Natural killer cell (primary cell): ENCODE data around the gene RPAP3. TPM values are rescaled to one million over a fixed set of nuclear protein-coding genes. Genes with fewer than 3 reads are reported as not detected.
"Not testable (repeated sequence)": the region's sequence is repeated elsewhere in the genome, so short reads cannot be mapped to it uniquely, and the experiment has no call there.

ENCODE experiments used
- ATAC-seq, 3 donors: fragments of 150-1000 bp in 2 of 3; fragments of 200-7000 bp in 1 of 3; cut with Tn5 transposase; 1 replicate in 1 of 3; 2 replicates in 2 of 3; pipeline ENCODE4 v1.10.0; 2021; ENCODE audit warnings: mild to moderate bottlenecking in 2 of 3, moderate library complexity in 2 of 3
- DNase-seq, 2 donors: peaks; one replicate each; pipeline versions ENCODE4 v3.0.0 to v3.0.0-alpha.2; 2013 to 2021; ENCODE audit warnings: mixed read lengths in 1 of 2
- H3K27ac ChIP-seq: one replicate; pipeline ENCODE4 v1.5.1; 2013; ENCODE audit warnings: mild to moderate bottlenecking, low read length
- H3K27me3 ChIP-seq: one replicate; pipeline ENCODE4 v1.6.1; 2013; ENCODE audit warnings: low read length; ENCODE audit not compliant: control insufficient read depth, insufficient read depth
- H3K36me3 ChIP-seq: one replicate; pipeline ENCODE4 v1.6.1; 2013; ENCODE audit warnings: low read length; ENCODE audit not compliant: control insufficient read depth, insufficient read depth
- H3K4me1 ChIP-seq: one replicate; pipeline ENCODE4 v1.6.1; 2013; ENCODE audit warnings: low read length; ENCODE audit not compliant: control insufficient read depth, insufficient read depth
- H3K4me3 ChIP-seq: one replicate; pipeline ENCODE4 v1.5.1; 2013; ENCODE audit warnings: low read length
- H3K9me3 ChIP-seq: one replicate; pipeline ENCODE4 v1.6.1; 2013; ENCODE audit warnings: low read length; ENCODE audit not compliant: control insufficient read depth, insufficient read depth
- H3K27ac Mint-ChIP-seq, 2 donors: one replicate each; pipeline ENCODE4 v1.8.0; 2022; ENCODE audit warnings: mild to moderate bottlenecking in 2 of 2, mixed read lengths in 2 of 2, moderate library complexity in 1 of 2
- H3K27me3 Mint-ChIP-seq, 2 donors: one replicate each; pipeline ENCODE4 v1.8.0; 2022; ENCODE audit warnings: low read depth in 2 of 2, mixed read lengths in 2 of 2
- H3K36me3 Mint-ChIP-seq: one replicate; pipeline ENCODE4 v1.8.0; 2022; ENCODE audit warnings: mixed read lengths
- H3K4me1 Mint-ChIP-seq, 2 donors: one replicate each; pipeline ENCODE4 v1.8.0; 2022; ENCODE audit warnings: mixed read lengths in 2 of 2
- H3K4me3 Mint-ChIP-seq: one replicate; pipeline ENCODE4 v1.8.0; 2022; ENCODE audit warnings: mild to moderate bottlenecking, moderate library complexity, mixed read lengths
- H3K9me3 Mint-ChIP-seq, 2 donors: one replicate each; pipeline ENCODE4 v1.8.0; 2022; ENCODE audit warnings: mixed read lengths in 2 of 2
- CTCF ChIP-seq: fragments of 200-600 bp; IDR thresholded peaks from one replicate; pipeline ENCODE4 v1.8.0; 2022; ENCODE audit warnings: antibody characterized with exemption
- WGBS: methylation state at CpG from one replicate; pipeline ENCODE4 v1.1.7; 2013; ENCODE audit warnings: missing lambda C conversion rate; ENCODE audit not compliant: insufficient coverage; 5-methylcytosine and 5-hydroxymethylcytosine counted together
- intact Hi-C: fragments of 100-400 bp; cut with micrococcal nuclease; formaldehyde crosslinking; loops from one replicate; pipeline ENCODE4 v1.14.2; 2022
- total RNA-seq, 4 donors: library from RNA; stranded (reverse); fragments of 120-200 nt in 1 of 4; gene quantifications; one replicate each; pipeline versions ENCODE4 v1.2.3 to v1.2.4, GENCODE V29; 2013 to 2022

Gene RPAP3
- total RNA-seq, 3 donors from 2014 or later (not counting 1 experiment from before 2014, with no cell fraction given) = 22.8 to 35.8 (median 24.8) TPM

DNA sequence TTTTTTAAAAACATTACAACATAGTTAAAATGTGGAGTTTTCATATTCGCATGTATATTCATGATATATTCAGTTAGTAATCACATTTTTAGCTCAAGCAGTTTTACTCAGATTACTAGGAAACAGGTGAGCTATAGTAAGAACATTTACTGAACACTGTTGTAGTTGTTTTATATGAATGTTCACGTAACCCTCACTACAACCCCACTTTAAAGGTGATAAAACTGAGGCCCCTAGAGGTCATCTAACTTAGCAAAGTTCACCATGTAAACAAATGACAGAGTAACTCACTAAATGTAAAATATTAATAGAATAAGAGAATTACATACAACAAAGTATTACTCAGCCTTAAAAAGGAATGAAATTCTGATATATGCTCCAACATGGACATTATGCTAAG, 26.0 kb downstream of the RPAP3 start:
- Histone ChIP-seq H3K27me3 (no peaks in the 10 kb centered on the region), H3K36me3 (peaks cover 27% of the 10 kb centered on the region), H3K27ac (no peak overlapping the region), H3K4me3 (no peak overlapping the region), H3K4me1 (no peaks in the 10 kb centered on the region), H3K9me3 (no peaks in the 10 kb centered on the region)
- peaks cover 17% of the 10 kb centered on the region for H3K36me3 Mint-ChIP-seq
- H3K27me3 Mint-ChIP-seq = no peaks in the 10 kb centered on the region
- intact Hi-C loops = no loop called here
- TF ChIP-seq CTCF = no peak
- no CpG with 5 or more reads among the region's 2 CpGs for WGBS
- no peak overlapping the region for H3K27ac Mint-ChIP-seq
- no peaks in the 10 kb centered on the region for H3K9me3 Mint-ChIP-seq
- H3K4me1 Mint-ChIP-seq = peaks cover 7 to 13% of the 10 kb centered on the region in 2 donors
- H3K4me3 Mint-ChIP-seq = no peak overlapping the region
- ATAC-seq (no peak), DNase-seq (no peak)

DNA sequence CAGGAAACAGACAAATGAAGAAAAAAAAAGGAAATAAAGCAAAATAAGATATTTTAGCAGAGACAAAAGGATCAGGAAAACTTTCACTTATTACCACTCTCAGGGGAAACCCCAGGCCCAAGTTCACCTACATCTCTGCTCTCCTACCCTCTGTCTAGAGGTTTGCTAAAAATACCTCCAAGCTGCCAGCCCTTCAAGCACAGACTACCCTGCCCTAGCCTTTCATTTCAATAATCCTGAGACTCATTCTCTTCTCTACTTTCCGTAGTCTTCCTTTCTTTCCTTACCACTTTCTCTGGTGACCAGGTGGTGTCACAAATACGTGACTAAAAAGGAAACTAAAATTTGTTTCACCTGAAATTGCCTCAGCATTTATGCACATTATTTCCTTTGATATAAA, 33.8 kb downstream of the RPAP3 start:
- no peaks in the 10 kb centered on the region for H3K9me3 ChIP-seq
- TF ChIP-seq CTCF = no peak
- no peaks in the 10 kb centered on the region for H3K27me3 ChIP-seq
- Mint-ChIP-seq H3K27me3 (no peaks in the 10 kb centered on the region), H3K27ac (no peak overlapping the region), H3K36me3 (peaks cover 7% of the 10 kb centered on the region), H3K4me3 (no peak overlapping the region), H3K9me3 (no peaks in the 10 kb centered on the region), H3K4me1 (peaks cover 5 to 7% of the 10 kb centered on the region in 2 donors)
- WGBS = 100% methylated on average over 2 of the region's 2 CpGs
- H3K4me1 ChIP-seq = no peaks in the 10 kb centered on the region
- no peak for ATAC-seq
- DNase-seq = no peak
- intact Hi-C loops = no loop called here
- H3K27ac ChIP-seq = no peak overlapping the region
- peaks cover 44% of the 10 kb centered on the region for H3K36me3 ChIP-seq
- H3K4me3 ChIP-seq = no peak overlapping the region

GRCh38 chr12:47667935-47668334, 37.9 kb downstream of the RPAP3 start:
- H3K27ac Mint-ChIP-seq, H3K27me3 Mint-ChIP-seq, H3K4me3 ChIP-seq, H3K4me1 Mint-ChIP-seq, H3K27ac ChIP-seq, H3K9me3 Mint-ChIP-seq, H3K27me3 ChIP-seq, intact Hi-C loops, ATAC-seq, H3K4me1 ChIP-seq, H3K9me3 ChIP-seq, H3K4me3 Mint-ChIP-seq, DNase-seq: not testable (repeated sequence)
- peaks cover 65% of the 10 kb centered on the region for H3K36me3 ChIP-seq
- WGBS = 98% methylated on average over 4 of the region's 6 CpGs
- H3K36me3 Mint-ChIP-seq = peaks cover 15% of the 10 kb centered on the region

DNA sequence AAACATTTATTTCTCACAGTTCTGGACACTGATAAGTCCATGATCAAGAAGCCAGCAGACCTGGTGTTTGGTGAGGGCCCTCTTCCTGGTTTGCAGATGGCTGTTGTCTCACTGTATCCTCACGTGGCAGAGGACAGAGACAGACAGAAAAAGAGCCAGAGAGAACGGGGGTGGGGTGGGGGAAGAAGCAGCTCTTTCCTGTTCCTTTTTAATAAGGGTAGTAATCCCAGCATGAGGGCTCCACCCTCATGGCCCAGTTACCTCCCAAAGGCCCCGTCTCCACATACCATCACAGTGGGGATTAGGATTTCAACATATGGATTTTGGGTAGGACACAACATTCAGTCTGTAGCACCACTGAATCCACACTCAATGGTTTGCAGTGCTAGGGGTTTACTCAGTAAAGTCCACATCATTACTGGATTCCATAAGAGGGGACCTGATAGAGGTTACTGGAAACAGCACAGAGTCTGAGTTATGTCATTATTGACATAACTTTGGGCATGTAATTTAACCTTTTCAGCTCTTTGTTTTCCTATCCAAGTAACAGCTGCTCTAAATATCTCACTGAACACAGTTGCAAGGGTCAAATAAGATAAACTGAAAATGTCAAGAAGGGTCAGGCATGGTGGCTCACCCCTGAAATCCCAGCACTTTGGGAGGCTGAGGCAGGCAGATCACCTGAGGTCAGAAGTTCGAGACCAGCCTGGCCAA, 53.2 kb downstream of the RPAP3 start:
- Mint-ChIP-seq H3K4me3 (no peak overlapping the region), H3K36me3 (no peaks in the 10 kb centered on the region), H3K27me3 (no peaks in the 10 kb centered on the region), H3K27ac (no peak overlapping the region), H3K9me3 (no peaks in the 10 kb centered on the region), H3K4me1 (peaks cover 0 to 8% of the 10 kb centered on the region in 2 donors)
- H3K27me3 ChIP-seq = no peaks in the 10 kb centered on the region
- DNase-seq (no peak), ATAC-seq (no peak)
- no peak for TF ChIP-seq CTCF
- H3K36me3 ChIP-seq = no peaks in the 10 kb centered on the region
- H3K27ac ChIP-seq = no peak overlapping the region
- intact Hi-C loops = loop anchor here (5.0 kb wide), 1 partner anchor 185 kb away; no protein-coding TSS in a partner anchor
- WGBS = 58% methylated on average over 2 of the region's 4 CpGs
- H3K9me3 ChIP-seq = no peaks in the 10 kb centered on the region
- peaks cover 4% of the 10 kb centered on the region for H3K4me1 ChIP-seq
- no peak overlapping the region for H3K4me3 ChIP-seq
